ENCODE data around the gene RFTN2. TPM values are rescaled to one million over a fixed set of nuclear protein-coding genes. Genes with fewer than 3 reads are reported as not detected.
"Not testable (repeated sequence)": the region's sequence is repeated elsewhere in the genome, so short reads cannot be mapped to it uniquely, and the experiment has no call there.

RFTN2 gene
- total RNA-seq, 2 donors from 2014 or later = 5.4 to 11.4 TPM

DNA sequence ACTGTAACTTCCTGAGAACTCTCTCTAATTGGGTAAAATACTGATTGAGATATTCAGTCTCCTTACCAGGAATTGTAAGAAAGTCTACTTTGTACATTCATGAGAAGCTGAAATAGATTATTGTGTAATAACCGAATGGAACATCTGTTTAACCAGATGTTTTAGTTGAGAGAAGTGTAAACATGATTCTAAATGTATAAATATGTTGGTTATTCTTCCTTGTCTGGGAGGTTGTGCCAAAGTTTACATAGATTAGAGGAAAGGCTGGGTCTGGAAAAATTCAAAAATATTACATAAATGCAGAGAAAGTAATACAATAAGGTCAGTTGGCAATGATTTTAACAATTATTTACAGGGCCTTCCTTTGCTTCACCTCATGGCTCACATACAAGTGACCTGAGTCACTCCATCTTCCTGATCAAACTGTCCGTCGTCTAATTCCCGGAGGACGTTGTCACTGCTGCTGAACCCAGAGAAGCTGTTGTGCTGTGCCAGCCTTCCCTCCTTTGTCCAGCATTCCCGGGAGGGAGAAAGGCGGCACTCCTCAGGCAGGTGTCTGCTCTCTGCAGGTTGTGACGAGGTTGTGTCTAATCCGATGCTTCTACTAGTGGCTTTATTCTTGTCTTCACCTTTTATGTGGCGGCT is 103.6 kb downstream of the RFTN2 start:
- intact Hi-C loops (cut with DNase I) = loop anchor here in 1 of 2 donors (2.0 kb wide), 1 partner anchor 39 kb away; no protein-coding TSS in a partner anchor
- DNase-seq (ENCODE audit: low spot score) = no peak

DNA sequence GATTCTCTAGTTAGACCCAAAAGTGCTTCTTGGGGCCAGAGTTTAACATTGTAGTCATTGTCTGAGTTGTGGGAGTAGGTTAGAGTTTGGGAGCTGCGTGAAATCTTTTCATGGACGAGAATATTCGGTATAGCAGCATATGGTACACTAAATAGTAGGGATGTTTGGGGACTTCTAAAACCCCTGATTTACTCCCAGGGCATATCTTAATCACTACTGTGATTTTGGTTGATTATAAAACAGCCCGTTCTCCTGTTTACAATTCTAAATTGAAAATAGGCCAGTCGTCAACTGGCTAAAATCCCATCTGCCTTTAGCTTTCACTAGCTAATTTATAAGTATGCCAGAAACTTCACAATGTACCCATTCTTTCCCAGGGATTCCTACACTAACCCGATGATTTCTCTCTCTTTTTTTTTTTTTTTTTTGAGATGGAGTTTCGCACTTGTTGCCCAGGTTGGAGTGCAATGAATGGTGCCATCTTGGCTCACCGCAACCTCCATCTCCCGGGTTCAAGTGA is 115.2 kb downstream of the RFTN2 start:
- no peak for DNase-seq (ENCODE audit: low spot score)
- intact Hi-C loops (cut with DNase I) = no loop called here

DNA sequence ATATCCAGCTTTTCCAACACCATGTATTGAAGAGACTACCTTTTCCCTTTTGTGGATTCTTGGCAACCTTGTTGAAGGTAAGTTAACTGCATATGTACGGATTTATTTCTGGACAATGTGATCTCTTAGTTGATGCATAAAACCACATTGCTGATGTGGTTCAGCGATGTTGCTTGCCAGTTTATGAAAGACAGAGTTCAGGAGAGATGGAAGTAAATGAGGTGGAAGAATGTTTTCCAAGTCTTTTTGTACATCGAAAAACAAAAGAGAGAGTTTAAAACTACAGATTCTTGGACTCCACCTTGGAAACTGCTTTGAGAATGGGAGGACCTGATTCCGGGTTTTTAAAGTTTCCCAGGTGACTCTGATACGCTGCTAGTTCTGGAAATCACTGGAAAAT is 115.7 kb downstream of the RFTN2 start:
- DNase-seq (ENCODE audit: low spot score) = no peak
- intact Hi-C loops (cut with DNase I) = no loop called here

DNA sequence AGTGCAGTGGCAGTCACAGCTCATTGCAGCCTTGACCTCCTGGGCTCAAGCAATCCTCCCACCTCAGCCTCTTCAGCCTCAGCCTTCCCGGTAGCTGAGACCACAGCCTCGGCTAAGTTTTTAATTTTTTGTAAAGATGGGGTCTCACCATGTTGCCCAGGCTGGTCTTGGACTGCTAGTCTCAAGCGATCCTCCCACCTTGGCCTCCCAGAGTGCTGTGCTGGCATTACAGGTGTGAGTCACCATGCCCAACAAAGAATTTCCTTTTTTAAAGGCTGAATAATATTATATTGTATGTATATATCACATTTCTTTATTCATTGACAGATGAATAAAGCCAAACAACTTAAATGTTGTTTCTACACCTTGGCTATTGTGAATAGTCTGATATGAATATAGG is 117.0 kb downstream of the RFTN2 start:
- no peak for DNase-seq (ENCODE audit: low spot score)
- intact Hi-C loops (cut with DNase I) = no loop called here

DNA sequence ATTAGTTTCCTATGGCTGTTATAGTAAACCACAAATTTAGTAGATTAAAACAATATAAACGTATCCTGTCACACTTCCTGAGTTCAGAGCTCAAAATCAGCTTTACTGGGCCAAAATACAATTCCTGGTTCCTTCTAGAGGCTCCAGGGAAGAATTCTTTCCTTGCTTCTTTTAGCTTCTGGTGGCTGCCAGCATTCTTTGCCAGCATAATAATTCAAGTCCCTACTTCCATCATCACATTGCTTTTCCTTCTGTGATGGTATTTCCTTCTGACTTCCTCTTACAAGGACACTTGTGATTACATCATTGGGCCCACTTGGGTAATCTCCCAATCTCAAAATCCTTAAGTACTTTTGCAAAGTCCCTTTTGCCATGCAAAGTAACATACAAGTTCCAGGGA is 118.9 kb downstream of the RFTN2 start:
- DNase-seq (ENCODE audit: low spot score) = no peak
- intact Hi-C loops (cut with DNase I) = no loop called here

DNA sequence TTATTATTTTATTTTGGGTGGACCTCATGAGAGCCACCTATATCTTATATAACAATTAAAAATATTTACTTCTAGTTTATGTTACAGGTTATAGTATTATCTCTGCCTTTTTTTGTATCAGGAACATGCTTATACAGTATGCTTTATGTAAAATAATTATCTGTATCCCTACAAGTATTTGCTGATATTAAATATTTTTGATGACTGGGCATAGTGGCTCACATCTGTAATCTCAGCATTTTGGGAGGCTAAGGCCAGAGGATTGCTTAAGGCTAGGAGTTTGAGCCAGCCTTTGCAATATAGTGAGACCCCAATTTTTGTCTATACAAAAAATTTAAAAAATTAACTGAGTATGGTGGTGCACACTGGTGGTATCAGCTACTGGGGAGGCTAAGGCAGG is 119.9 kb downstream of the RFTN2 start:
- no peak for DNase-seq (ENCODE audit: low spot score)
- intact Hi-C loops (cut with DNase I) = no loop called here

DNA sequence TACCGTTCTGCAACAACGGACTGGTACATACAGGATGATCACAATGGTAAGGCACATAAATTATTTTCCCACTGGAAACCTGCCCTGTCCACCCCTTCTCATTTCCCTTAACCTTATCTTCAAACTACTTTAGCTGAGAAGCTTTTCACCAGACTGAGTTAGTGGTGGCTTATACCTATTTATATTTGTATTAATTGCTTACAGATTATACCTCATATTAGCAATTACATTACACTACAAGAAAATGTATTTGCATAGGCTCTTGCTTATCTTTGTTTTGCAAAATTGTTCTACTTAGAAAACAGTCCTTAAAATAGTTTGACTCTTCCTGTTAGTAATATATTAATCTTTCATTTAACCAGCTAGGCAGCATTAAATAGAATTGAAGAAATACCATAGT is 124.1 kb downstream of the RFTN2 start:
- intact Hi-C loops (cut with DNase I); DNase-seq (ENCODE audit: low spot score): not testable (repeated sequence)

DNA sequence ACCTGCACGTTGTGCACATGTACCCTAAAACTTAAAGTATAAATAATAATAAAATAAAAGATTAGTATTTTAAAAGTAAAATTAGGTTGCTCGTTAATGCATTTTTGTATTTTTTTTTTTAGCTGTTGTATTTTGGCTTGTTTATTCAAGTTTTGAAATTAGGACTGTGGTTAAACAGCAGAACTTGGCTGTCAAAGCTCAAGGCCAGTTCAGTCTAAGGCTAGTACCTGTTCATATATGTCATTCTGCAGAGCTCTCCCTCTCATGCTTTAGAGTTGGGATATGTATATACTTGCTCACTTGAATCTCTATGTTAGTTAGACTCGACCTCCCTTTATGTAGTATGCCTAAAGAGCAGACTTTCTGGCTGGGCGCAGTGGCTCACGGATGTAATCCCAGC is 126.8 kb downstream of the RFTN2 start:
- no peak for DNase-seq (ENCODE audit: low spot score)
- intact Hi-C loops (cut with DNase I) = no loop called here

DNA sequence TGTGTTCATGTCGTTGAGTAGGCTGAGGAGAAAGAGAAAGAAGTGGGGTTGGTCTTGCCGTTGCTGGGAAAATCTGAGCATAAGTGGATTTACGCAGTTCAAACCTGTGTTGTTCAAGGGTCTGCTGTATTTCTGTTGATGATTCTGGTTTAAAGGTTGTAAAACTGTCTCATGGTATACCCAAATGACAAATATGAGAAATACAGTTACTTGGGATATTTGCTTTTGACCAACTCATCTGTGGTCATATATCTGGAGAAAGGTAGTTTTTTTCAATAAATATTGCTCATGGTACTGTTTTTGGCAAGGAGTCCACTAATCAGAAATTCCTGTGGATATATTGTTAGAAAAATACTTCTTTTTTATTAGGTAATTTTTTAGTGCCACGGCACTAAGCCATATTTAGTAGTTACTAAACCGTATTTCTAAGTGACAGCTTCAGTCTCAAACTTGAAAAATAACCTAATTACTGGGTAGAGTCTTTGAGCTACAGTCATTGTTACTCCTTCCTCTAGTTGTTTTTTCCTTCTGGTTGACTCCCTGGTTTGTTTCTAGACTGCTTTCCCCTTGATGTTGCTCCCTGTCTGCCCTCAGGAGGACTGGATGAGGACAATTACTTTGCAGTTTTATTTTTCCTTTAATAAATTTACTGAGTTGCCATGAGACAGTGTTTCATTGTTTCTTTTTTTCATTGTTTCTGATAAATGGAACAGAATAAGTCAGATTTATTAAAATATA is 128.1 kb downstream of the RFTN2 start:
- DNase-seq (ENCODE audit: low spot score) = no peak
- intact Hi-C loops (cut with DNase I) = no loop called here

DNA sequence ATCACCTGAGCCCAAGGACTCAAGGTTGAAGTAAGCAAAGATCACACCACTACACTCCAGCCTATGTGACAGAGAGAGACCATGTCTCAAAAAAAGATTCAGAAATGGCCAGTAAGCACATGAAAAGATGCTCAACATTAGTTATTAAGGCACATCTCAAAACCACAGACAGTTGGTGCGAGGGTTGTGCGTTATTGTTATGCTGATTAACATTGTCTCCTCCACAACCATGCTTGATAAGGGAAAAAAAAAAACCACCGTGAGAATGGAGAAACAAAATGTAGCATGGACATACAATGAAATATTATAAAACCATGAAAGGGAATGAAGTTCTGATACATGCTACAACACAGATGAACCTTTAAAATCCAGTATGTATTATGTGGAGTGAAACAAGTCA is 132.2 kb downstream of the RFTN2 start:
- intact Hi-C loops (cut with DNase I) = no loop called here
- no peak for DNase-seq (ENCODE audit: low spot score)

DNA sequence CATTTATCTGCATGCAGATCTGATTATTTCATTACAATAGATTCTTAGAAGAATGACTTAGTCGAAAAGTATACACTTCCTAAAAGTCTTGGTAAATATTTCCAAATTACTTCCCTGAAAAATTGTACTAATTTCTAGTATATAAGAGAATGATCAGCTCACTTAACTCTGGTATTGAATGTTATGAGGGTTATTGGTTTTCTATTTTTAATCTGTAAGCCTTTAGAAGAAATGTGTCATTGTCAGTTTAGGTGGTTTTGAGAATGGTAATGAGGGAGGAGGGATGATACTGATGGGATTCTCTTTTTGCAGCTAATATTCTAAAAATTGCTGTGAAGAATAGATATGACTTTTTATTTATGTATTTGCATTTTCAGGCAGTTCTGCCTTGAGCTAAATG is 135.7 kb downstream of the RFTN2 start:
- no peak for DNase-seq (ENCODE audit: low spot score)
- intact Hi-C loops (cut with DNase I) = no loop called here

DNA sequence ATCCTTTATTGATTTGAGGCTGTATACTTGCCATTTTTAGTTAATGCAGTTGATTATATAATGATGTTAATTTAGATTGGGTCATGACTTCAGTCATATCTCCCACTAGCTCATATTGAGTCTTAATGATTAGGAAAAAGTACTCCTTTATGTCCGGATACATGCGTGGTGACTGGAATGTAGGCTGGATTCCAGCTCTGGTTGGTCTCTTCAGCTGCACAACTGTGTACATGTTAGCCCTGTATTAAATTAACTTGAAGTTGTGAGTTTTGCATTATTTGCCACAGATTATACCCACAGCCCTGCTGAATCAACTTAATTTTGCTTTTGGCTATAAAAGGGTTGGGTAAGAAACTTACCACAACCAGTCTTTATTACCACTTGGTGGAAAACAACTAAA is 137.0 kb downstream of the RFTN2 start:
- DNase-seq (ENCODE audit: low spot score) = no peak
- intact Hi-C loops (cut with DNase I) = no loop called here

Other genes starting within 250 kb of the RFTN2 start
- 100 to 1,000 TPM; 190 to 201 TPM for gene SF3B1, start 240.6 kb downstream of the RFTN2 start, total RNA-seq
- gene COQ10B, start 222.0 kb downstream of the RFTN2 start, total RNA-seq = 10 to 100 TPM; 29.5 to 42.9 TPM
- gene HSPD1, start 175.7 kb downstream of the RFTN2 start, total RNA-seq = 100 to 1,000 TPM; 106 to 131 TPM
- gene HSPE1, start 175.2 kb downstream of the RFTN2 start, total RNA-seq = 10 to 100 TPM; 54.5 to 60.5 TPM
- gene MOB4, start 159.5 kb downstream of the RFTN2 start, total RNA-seq = 10 to 100 TPM; 35.1 to 55.4 TPM
- gene MARS2, start 29.8 kb upstream of the RFTN2 start, total RNA-seq = 1 to 10 TPM; 3.4 to 3.5 TPM
- gene BOLL, start 109.7 kb upstream of the RFTN2 start, total RNA-seq = not detected
- gene PLCL1, start 129.0 kb upstream of the RFTN2 start, total RNA-seq = 1 to 10 TPM; 6.9 to 7.5 TPM